Superior temporal gyrus (tissue), 1 donor: ENCODE measurements around the gene PDK3.

Source experiments
- DNase-seq: peaks from one replicate; pipeline ENCODE4 v3.0.0-alpha.2; 2016; ENCODE audit errors: extremely low spot score

The PDK3 gene

DNA sequence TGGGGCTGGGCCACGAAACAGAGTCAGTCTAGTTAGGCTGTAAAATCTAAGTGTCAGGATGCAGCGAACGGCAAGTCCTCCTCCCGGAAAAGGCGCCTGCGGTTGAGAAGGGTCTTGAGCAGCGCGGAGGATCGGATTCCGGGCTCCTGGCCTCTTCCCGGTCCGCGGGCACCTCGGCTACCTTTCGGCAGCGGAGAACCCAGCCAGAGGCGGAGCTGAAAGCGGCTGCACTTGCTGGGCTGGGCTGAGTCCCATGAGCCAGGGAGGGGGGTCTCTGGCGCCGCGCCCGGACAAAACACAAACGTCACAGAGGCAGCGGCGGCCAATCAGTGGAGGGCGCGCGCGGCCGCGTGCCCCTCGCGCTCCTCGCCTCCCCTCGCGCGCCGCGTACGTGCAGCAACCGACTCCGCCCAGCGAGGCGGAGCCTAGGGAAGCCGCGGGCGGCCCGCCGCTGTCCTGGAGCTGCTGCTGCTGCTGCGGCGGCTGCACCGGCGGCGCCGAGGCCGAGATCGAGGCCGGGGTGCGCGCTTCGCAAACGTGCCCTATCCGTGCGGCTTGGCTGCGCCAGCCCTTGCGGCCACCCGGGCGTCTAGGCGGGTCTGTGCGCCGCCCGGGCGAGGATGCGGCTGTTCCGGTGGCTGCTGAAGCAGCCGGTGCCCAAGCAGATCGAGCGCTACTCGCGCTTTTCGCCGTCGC is at the start of gene PDK3:
PDK3 (plus strand) TSS at position 451 of the 696 bp plus-strand sequence; CDS start at position 621, 170 bp downstream.
- DNase-seq = peak; percentile 82

DNA sequence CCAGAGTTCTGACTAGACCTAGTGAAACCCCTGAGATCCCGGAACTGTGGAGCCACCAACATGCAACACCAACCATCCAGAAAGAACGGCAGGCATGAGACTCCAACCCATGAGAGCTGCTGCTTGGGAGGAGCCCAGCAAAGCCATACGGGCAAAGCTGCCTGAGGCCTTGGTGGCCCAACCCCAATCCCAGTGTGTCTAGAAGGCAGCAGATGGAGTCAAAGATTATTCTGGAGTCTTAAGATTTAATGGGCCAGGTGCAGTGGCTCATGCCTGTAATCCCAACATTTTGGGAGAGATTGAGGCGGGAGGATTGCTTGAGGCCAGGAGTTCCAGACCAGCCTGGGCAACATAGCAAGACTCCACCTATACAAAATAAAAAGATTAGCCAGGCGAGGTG is 49.2 kb upstream of the PDK3 start:
- DNase-seq = no peak

DNA sequence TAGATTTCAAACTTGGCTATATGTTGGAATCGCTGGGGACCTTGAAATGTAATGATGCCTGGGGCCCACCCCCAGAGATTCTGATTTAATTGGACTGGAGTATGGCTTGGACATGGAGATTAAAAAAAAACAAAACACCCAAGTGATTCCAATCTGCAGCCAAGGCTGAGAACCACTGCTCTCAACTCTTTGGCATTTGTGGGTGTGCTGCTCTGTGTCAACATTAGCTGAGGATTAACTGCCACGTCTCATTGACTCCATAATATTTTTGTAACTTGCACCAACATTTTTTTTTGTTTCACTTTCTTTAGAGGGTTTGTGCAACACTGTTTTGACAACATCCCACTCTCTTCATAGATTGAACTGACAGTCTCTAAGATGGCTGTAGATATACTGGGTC is 41.1 kb upstream of the PDK3 start:
- DNase-seq = no peak

DNA sequence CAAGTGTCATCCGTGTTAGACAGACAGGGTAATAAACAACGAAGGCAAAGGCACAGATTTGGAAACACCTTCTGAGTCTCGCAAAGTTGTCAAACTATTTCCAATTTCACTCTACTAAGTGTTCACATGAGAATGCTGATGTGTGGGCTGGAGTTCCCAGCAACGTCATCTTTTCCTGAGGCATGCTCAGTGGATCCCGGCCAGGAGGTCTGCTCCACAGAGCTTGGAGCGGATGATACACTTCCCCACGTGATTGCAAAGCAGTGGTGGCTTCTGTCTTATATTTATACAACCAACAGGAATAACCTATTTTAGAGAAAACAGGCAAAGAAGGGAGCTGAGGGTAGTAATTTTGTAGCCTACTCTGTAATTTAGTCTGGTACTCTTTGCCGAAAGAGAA is 40.1 kb upstream of the PDK3 start:
- DNase-seq = no peak

DNA sequence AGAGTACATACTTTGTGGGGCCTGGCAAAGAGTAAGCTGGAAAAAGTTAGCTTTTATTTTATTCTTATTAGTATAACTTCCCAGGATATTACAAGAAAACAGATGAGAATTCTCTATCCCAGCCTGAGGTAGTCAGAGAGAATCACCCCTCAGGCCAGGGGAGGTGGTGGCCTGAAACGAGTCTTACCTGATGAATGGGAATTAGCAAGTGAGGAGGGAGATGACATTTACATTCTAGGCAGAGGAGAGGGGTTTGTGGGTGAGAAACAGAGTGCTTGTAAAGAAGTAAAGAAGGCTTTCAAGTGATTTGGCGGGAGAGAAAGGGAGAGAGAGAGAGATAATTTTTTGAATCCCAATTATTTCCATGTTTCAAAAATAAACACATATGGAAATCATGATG is 39.3 kb upstream of the PDK3 start:
- no peak for DNase-seq

DNA sequence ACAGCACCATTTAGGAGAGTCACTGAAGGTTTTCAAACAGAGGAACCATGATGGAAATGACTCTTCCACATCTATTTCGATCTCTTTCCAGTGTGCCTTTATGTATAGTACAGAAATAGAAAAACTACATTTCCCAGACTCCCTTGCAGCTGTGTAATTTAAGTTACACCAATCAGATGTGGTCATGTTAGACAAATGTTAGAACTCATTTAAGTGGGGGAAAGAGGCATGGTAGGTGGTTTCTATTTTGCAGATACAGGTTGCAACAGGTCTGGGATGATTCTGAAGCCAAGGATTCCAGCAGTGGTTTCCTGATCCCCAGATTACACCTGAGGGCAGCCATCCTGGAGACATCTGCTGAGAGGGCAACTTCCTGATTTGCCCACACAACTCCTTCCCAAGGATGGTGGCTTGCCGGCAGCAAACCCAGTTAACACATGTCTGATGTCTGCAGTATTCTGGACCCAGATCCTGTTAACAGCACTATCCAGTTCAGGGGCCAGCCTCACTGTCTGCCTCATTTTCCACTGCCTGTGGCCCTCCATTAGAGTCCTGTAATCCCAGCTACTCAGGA is 38.7 kb upstream of the PDK3 start:
- peak; percentile 31 for DNase-seq

DNA sequence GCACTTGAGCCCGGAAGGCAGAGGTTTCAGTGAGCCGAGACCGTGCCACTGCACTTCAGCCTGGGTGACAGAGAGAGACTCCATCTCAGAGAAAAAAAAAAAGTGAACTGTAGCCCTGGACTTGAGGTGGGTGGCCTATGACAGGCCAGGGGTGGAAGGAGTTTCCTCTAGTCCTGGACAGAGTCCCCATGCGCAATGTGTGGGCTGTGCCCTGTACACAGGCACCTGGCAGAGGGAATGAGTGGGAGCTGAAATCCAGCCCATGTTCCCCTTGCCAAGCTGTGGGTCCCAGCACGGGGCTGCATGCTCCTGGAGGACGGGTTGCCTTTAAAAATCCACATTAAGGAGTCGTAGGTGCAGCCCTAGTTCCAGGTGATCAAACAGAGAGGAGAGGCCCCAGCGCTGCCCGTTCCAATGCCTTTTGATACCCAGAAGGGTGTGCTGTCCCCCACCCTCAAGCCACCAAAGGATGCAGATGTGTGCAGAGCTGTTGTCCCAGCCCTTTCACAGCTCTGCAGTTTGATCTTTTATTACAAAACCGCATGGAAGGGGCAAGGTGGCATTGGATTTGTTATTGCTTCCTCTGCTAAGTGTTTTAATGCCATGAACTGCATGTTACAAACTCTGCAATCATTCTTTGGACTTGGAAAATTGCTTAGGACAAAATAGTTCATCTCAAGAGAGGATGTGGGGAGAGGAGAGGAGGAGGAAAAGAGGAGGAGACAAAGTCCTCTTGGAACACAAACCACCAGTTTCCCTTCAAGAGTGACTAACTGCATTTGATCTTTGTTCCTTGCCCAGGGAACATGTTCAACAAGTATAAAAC is 38.0 kb upstream of the PDK3 start:
- no peak for DNase-seq

DNA sequence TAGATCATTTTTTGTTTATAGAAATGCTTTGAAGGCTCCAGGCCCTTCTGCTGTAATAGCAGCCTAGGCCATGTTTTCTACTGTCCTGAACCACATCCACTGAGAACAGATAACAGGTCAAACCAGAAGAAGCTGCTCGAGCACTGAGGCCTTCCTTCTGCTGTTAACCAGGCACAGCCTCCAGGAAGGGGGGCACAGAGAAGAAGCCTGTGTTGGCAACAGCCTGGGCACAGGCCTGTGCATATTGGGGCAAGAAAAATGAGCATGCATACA is 37.4 kb upstream of the PDK3 start:
- DNase-seq = no peak

DNA sequence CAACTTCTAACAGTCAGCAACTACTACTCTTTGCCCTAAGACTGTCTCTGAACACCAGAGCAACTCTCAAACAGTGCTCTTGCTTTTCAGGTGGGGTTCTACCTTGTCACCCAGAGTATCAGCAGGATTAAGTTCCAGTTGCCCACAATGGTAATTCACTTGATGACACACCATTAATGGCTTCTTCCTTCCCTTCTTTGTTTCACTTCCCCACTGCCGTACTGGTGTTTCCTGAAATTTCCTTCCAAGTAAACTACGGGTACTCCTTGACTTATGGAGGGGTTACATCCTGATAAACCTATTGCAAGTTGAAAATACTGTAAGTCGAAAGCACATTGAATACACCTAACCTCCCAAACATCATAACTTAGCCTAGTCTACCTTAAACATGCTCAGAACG is 36.6 kb upstream of the PDK3 start:
- DNase-seq = no peak

DNA sequence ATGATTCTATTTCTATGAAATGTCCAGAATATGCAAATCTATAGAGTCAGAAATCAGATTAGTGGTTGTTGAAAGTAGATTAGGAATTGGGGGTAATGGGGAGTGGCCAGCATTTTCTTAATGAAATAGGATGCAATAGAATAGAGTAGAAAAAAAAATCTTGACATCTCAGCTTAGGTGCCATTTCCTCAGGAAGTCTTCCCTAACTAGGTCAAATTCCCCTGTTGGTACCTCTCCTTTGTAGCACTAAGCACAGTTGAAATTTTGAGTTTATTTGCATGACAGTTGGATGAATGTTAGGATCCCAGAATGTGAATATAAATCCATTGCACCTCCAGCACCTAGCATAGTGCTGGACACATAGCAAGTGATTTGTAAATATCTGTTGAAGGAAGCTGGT is 30.0 kb upstream of the PDK3 start:
- DNase-seq = no peak

DNA sequence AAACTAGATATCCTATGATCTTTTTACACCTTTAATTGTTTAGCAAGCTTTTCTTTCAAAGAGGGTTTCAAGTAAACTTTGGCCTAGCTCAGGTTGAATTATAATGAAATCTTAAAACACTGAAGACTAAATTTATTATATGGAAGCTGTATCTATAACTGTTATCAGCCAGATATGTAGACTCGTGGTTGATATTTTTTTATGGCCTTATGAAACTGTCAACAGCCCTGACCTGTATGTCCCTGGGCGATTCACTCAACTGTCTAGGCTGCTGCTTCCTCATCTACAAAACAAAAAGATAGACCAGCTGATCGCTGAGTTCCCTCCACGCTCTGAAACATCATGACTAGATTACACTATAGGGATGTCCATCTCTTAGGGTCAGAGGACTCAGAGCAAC is 21.2 kb upstream of the PDK3 start:
- no peak for DNase-seq

DNA sequence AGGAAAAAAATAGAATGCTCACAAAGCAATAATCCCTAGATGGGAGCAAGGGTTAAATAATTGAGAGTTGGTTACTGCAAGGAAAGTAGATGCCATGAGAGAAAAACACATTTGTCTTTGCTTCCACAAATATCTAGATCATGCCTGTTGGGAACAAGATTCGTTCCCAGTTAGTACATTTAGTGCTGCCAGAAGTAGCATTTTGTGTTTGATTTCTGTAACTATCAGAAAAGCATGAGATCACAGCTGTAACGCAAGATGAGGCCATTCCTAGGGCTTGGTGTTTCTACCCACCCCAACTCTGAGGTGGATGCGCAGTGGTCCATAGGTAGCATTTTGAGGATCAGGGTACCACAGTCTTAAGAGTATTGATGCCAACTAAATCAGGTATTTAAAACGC is 20.4 kb upstream of the PDK3 start:
- no peak for DNase-seq

DNA sequence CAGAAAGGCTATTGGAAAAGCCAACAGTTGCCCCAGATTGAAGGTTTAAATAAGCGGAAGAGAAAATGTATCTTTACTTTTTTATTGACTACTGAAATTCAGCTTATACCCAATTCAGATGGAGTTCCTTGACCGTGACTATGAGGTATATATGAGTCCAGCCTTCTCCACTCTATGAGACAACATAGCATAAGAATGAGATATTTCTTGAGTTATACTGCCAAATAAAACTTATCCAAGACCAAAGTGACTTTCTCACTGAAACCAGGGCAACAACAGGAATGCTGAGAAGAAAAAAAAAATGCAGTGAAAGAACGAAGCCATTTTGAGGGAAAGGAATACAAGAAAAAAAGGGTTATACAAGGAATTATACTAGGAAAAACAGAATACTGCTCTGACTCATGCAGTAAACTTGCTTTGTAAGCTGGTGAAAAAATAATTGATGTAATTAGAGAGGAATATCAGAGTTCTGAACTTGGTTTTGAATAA is 16.3 kb upstream of the PDK3 start:
- no peak for DNase-seq

DNA sequence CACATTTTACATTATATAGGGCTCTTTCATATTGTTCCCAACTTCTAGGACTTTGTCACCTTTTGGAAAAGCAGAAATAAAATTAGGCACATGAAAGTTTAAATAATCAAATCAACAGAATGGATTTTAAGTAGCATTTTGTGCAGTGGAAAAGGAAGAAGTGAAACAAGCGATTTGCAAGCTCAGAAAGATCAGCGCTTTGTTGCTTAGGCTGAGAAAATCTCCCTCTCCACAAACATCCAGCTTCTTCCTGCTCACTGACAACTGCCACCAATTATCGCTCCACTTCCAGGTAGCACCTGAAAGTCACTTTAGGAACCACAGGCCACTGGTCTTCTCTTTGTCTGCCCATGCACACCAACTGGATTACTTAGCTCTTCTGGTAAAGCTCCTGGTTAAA is 2.0 kb upstream of the PDK3 start:
- no peak for DNase-seq

DNA sequence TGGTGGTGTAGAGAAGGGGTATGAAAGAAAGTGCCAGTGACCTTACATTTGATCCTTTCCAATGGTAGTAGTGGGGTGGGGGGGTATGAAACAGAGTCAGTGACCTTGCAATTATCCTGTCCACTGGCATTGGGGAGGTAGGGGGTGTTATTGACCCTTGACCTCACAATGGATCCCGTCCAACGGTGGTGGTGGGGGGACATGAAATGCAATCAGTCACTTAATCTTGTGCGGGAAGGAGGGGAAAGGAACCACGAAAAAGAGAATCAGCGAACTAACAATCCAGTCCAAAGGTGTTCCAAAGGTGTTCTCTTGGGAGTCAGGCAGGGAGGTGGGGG is 619 bp upstream of the PDK3 start:
- no peak for DNase-seq

DNA sequence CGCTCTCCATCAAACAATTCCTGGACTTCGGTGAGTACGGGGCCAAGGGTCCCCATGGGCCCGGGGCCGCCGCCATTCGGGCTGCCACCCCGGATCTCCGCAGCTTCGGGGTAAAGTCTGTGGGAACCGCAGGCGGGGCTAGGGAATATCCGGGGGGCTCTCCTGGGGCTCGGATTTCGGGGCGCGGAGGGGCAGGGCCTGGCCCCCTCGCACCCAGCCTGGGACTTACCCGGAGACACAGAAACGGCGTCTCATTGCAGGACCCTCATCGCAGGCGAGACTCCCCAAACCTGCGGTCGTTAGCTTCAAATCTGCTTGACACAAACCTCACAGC is 413 bp downstream of the PDK3 start:
- DNase-seq = no peak

DNA sequence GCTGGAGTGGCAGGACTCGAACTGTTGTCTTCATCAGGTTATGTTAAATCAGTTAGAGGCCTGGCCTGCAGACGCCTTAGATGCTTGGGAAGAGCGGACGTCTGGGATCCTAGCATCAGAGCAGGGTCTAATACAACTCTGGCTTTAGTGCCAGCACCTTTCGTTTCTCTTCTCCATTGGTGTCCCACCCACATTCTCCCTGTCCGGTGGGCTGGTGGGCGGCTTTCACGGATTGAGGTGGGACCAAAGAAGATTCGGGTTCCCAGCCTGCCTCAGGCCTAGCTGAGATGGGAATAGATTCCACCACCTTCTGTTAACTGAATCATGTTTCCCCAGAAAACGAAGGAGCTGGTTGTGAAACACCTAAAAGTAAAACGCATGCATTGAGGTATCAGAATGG is 939 bp downstream of the PDK3 start:
- DNase-seq = no peak

DNA sequence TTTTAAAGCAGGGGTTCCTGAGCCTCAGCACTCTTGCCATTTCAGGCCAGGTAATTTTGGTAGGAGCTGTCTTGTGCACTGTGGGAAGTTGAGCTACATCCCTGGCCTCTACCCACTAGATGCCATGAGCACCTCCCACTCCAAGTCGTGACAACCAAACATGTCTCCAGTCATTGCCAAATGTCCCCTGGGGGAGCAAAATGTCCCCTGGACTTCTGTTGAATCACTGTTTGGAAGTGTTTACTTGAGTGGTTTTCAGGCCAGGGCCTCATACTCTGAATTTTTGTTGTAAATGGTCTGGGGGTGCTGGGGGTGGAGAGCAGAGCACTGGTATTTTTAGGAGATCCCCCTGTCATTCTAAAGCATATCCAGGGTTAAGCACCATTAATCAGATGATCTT is 3.2 kb downstream of the PDK3 start:
- DNase-seq = no peak

DNA sequence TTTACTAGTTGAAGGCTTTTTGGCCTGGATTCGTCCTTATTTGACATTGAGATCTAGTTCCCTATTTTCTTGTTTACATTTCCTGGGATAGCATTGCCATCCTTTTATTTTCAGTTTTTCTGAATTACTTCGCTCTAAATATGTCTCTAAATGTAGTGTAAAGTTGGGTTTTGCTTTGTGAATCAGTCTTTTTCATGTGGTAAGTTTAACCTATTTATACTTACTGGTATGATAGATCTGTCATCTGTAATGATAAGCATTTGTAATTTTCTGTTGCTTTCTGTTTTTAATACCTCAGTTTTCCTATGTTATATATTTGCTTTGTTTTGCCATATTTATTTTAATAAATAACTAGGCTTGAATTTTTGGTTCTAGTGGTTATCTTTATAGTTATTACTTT is 6.7 kb downstream of the PDK3 start:
- no peak for DNase-seq

DNA sequence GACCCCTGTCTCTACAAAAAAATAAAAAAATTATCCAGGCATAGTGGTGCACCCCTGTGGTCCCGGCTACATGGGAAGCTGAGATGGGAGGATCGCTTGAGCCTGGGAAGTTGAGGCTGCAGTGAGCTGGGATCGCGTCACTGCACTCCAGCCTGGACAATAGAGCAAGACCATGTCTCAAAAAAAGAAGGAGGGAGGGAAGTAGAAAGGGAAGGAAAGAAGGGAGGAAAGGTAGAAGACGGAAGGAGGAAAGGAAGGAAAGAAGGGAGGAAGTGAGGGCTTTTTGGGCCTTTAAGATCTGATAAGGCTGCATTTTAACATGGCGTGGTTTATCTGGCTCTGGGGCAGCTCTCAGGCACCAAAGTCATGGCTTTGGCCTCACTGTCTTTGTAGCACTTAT is 10.4 kb downstream of the PDK3 start:
- no peak for DNase-seq

DNA sequence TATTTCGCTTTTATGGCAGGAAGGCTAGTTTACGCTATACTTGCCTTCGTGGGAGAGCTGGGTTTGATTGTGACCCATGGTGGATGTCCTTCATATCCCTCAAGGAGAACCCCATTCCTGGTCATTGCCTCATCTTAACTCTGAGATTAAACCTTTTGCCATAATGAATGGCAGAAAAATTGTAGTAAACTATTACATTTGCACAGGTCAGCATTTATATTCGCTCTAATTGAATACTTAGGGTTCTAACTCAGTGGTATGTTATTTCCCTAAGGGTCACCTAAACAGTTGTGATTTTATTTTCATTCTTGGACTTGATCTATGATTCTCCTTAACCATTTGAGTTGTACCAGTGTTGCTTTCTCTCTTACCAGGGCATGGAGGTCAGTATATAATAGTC is 13.4 kb downstream of the PDK3 start:
- DNase-seq = no peak

DNA sequence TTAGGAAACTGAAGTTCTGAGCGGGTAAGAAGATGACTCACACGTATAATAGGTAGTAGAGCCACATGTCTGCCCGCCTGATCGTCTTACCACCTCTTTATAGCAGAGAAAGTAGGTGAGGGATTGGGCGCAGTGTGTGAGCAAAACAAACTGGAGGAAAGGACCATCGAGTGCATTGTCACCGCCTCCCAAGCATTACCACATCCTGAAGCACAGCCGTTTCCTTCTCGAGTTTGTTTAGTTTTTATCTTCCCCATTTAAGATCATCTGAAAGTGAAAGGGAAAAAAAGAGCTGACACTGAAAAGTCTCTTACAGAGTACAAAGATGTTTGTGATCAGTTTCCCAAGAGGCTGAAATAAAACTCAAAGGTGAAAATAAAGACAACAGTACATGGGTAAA is 14.8 kb downstream of the PDK3 start:
- no peak for DNase-seq

DNA sequence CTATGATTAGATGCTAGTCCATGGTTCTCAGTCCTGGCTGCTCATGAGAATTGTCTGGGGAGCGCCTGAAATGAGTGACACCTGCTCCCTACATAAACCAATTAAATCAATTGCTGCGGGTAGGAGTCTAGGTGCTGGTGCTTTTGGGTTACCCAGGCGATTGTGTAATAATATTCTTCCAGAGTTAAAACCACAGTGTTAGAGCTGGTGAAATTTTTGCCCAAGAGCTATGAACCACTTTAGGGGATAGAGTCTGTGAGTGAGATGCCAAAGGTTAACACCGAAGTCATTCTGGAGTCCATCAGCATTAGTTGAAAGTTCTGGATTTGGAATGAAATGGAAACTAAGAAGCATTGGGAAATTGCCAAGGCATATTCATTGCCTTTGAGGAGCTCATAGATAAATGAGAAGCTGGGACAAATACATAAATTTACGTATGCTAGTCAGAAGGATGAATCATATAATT is 15.3 kb downstream of the PDK3 start:
- DNase-seq = no peak
